NB4 (cell line): ENCODE measurements around the gene HLA-DQB2.

Source experiments
- CTCF ChIP-seq: IDR thresholded peaks from one replicate; pipeline ENCODE4 v1.5.1; 2012; ENCODE audit warnings: low read depth, low read length
- MYC ChIP-seq: IDR thresholded peaks from 2 replicates; pipeline ENCODE4 v1.6.1; 2011; ENCODE audit warnings: low read depth, low read length
- POLR2A ChIP-seq: IDR thresholded peaks from 2 replicates; pipeline ENCODE4 v1.6.1; 2011; ENCODE audit warnings: mild to moderate bottlenecking; ENCODE audit not compliant: insufficient read length; ENCODE audit errors: extremely low read depth

GRCh38 chr6:32752580-32752979, 10.8 kb downstream of the HLA-DQB2 start:
- TF ChIP-seq CTCF: no peak
- TF ChIP-seq POLR2A: no peak
- TF ChIP-seq MYC: no peak
